ENCODE measurements around the gene OTUB2. TPM values are rescaled to one million over a fixed set of nuclear protein-coding genes. Genes with fewer than 3 reads are reported as not detected.
A peak's percentile ranks its signal among the peaks of the same experiment; 100 is the strongest.

OTUB2 gene
- 1 to 10 TPM in 4 of 6 donors, under 1 TPM in 2; 0.22 to 1.8 (median 1.1) TPM for total RNA-seq

DNA sequence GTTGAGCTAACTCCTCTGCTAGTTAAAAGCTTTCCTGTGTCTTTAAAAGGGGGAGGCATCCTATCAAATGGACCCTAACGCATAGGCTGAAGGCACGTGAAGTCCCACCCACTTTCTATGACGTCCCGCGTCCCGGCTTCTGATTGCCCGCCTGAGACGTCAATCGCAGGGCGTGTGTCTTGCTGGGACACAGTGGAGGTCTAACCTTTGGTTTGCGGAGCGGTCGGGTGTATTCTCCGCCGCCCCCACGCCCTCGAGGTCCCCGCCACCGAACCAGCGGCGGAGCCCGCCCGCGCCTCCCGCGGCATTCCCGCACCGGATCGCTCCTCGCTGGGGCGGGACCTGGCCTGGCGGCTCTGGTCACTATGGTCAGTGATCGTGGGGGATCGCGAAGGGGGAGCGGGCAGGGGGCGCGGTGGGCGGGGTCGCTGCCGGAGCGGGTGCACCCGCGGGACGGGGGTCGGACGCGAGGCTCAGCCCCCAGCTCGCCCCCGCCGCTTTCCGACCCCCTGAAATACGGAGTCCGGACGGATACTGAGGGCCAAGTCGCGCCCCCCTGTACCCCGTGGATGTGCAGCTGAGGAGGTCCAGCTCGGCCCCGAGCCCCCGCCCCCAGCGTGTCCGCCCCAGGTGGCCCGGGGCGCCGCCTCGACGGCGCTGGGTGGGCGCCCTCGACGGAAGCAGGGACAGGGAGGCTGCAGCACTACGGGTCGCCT, at the start of gene OTUB2:
Gene OTUB2 (plus strand): TSS at position 168 of the 716 bp plus-strand sequence. CDS start 198 bp downstream, at position 366.
- H3K27ac ChIP-seq = peak within 1 kb of the TSS in 2 of 4 donors; percentile 6 to 77
- H3K27me3 ChIP-seq = no peaks in the 10 kb centered on the region
- 0 to 1% methylated on average over 12 to 56 of the region's 74 CpGs for WGBS, 2 donors
- DNase-seq = peak; percentile 96 to 97
- TF ChIP-seq POLR2A (IDR thresholded peaks at IDR 0.05) (peak in 1 of 4 donors; percentile 14), POLR2AphosphoS5 (IDR thresholded peaks at IDR 0.05) (no peak)
- peak; percentile 96 to 98 for ATAC-seq (ENCODE audit: low FRiP score in 2 of 2)
- peak within 1 kb of the TSS; percentile 69 to 95 (median 76) for H3K4me3 ChIP-seq
- H3K4me1 ChIP-seq = peaks cover 7 to 27% (median 17%) of the 10 kb centered on the region in 4 donors
- H3K36me3 ChIP-seq = no peaks in the 10 kb centered on the region
- no peaks in the 10 kb centered on the region for H3K9me3 ChIP-seq

DNA sequence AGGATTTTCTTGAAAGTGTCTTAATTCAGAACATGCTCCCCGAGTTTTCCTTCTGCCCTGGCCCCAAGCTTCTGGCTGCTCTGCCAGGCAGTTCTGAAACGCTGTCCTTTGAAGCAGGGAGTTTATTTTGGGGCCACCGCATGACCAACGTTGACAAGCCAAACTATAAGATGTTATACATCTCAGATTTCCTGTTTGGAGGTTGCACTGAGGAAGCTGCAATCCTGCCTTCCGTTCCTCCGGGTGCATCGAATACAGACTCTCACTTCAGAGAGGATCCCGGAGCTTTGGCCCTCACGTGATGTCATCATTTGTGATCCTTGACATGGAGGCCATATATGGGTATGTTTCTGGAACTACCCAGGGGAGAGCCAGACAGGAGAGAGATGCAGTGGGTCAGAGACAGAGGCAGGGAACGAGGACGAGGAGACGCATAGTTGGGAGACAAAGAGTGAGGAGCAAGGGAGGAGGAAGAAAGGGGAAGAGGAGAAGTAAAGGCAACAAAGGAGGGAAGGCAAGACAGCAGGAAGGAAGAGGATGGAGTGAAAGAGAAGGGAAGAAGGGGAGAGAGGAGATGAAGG, 49.6 kb upstream of the OTUB2 start, which contains the start of gene ASB2:
Gene ASB2 (minus strand): TSS at position 94 of the 581 bp plus-strand sequence. CDS start 12,031 bp downstream, outside the sequence.
- H3K9me3 ChIP-seq = no peaks in the 10 kb centered on the region
- no peak within 1 kb of the TSS for H3K27ac ChIP-seq
- no peaks in the 10 kb centered on the region for H3K4me1 ChIP-seq
- 25 to 31% methylated on average over 12 of the region's 12 CpGs for WGBS, 2 donors
- ATAC-seq (ENCODE audit: low FRiP score in 2 of 2) (no peak), DNase-seq (no peak)
- peak within 1 kb of the TSS in 2 of 4 donors; percentile 3 to 9 for H3K4me3 ChIP-seq
- H3K27me3 ChIP-seq = no peaks in the 10 kb centered on the region
- no peak for TF ChIP-seq POLR2AphosphoS5 (IDR thresholded peaks at IDR 0.05)
- no peak for TF ChIP-seq POLR2A (IDR thresholded peaks at IDR 0.05)
- TF ChIP-seq, protein P1, sequence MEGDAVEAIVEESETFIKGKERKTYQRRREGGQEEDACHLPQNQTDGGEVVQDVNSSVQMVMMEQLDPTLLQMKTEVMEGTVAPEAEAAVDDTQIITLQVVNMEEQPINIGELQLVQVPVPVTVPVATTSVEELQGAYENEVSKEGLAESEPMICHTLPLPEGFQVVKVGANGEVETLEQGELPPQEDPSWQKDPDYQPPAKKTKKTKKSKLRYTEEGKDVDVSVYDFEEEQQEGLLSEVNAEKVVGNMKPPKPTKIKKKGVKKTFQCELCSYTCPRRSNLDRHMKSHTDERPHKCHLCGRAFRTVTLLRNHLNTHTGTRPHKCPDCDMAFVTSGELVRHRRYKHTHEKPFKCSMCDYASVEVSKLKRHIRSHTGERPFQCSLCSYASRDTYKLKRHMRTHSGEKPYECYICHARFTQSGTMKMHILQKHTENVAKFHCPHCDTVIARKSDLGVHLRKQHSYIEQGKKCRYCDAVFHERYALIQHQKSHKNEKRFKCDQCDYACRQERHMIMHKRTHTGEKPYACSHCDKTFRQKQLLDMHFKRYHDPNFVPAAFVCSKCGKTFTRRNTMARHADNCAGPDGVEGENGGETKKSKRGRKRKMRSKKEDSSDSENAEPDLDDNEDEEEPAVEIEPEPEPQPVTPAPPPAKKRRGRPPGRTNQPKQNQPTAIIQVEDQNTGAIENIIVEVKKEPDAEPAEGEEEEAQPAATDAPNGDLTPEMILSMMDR (IDR thresholded peaks at IDR 0.05) = no peak
- TF ChIP-seq EP300 (IDR thresholded peaks at IDR 0.05) = no peak
- no peaks in the 10 kb centered on the region for H3K36me3 ChIP-seq

DNA sequence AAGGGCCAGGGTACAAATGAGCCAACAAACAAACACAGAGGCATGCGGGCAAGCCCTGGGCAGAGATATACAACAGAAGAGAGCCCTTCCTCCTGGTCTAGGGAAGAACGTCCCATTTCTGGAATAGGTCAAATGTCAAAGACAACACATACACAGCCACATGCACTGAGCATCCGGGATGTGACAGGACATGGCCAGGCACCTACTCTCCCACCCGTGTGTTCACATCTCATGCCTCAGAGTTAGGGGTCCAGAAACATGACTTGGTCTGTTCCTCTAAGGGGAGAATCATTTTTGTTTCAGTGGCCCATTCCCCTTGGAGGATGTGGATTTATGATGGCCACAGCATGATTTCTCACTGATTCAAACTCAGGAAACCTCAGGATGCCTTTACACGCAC, 49.0 kb upstream of the OTUB2 start:
- ATAC-seq (ENCODE audit: low FRiP score in 2 of 2) = no peak
- Histone ChIP-seq H3K27ac (no peak overlapping the region), H3K27me3 (no peaks in the 10 kb centered on the region)

DNA sequence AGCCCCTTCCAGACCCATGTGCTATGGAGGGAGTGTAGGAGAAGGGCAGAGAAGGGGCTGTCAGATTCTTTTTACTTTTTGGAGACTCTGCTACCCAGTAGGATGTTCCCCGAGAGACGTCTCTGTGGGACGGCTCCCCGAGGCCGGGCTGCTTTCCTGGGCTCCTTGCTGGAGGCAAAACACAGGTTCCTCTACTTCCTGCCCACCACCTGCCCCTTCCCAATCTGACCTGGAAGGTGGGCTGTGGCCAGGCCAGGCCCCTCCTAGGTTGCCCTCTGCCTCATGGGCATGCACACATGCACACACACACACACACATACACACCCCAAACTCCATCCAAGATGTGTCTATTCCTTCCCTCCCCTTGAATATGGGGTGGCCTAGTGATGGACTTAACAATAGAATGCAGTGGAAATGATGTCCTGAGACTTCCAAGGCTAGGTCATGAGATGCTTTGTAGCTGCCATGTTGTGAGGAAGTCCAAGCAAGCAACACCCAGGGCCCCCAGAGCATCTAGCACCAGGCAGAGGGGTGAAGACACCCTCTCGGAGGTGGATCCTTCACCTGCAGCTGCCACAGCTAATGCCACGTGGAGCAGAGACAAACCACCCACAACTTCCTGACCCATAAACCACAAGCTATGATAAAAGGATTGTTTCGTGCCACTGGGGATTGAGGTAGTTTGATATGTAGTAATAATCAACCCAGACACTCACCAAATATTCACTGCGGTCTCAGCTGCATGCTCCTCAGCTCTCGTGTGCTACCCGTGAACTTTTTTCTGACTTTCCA, 48.2 kb upstream of the OTUB2 start:
- Histone ChIP-seq H3K4me1 (no peaks in the 10 kb centered on the region), H3K36me3 (no peaks in the 10 kb centered on the region), H3K27me3 (no peaks in the 10 kb centered on the region), H3K4me3 (no peak overlapping the region), H3K9me3 (no peaks in the 10 kb centered on the region), H3K27ac (no peak overlapping the region)
- DNase-seq = no peak
- WGBS, 2 donors = 75 to 83% methylated on average over 10 to 11 of the region's 11 CpGs
- ATAC-seq (ENCODE audit: low FRiP score in 2 of 2) = no peak
- TF ChIP-seq, protein P1 (IDR thresholded peaks at IDR 0.05) = no peak
- TF ChIP-seq EP300 (IDR thresholded peaks at IDR 0.05) (no peak), POLR2AphosphoS5 (IDR thresholded peaks at IDR 0.05) (no peak), POLR2A (IDR thresholded peaks at IDR 0.05) (no peak)

More for the DNA sequence above, 49.0 kb upstream of the OTUB2 start:
- Histone ChIP-seq H3K4me1 (no peaks in the 10 kb centered on the region), H3K36me3 (no peaks in the 10 kb centered on the region), H3K9me3 (no peaks in the 10 kb centered on the region), H3K4me3 (no peak overlapping the region)
- 72 to 73% methylated on average over 5 of the region's 5 CpGs for WGBS, 2 donors
- DNase-seq = no peak
- TF ChIP-seq EP300 (IDR thresholded peaks at IDR 0.05) (no peak), POLR2AphosphoS5 (IDR thresholded peaks at IDR 0.05) (no peak), POLR2A (IDR thresholded peaks at IDR 0.05) (no peak)
- TF ChIP-seq, protein P1 (IDR thresholded peaks at IDR 0.05) = no peak

DNA sequence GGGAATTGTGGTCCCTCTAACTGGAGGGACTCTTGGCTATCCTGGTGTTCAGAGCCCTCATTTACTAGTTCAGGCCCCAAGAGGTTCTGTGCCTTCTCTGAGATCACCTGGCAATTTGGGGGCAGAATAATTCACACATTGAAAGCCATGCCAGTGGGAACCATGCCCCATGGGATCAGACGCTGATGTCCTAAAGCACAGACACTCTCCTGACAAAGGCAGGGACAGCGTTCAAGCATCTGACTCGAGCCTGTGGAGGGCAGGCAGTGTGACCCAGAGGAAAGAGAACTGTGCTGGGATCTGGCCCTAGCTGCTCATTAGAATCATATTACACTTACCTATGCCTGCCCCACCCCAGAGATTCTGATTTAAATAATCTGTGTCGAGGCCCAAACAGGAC, 47.4 kb upstream of the OTUB2 start:
- Histone ChIP-seq H3K4me1 (no peaks in the 10 kb centered on the region), H3K36me3 (no peaks in the 10 kb centered on the region), H3K27ac (no peak overlapping the region), H3K27me3 (no peaks in the 10 kb centered on the region), H3K4me3 (no peak overlapping the region), H3K9me3 (no peaks in the 10 kb centered on the region)
- DNase-seq = no peak
- WGBS, 2 donors = 80 to 82% methylated on average over 4 of the region's 4 CpGs
- TF ChIP-seq, protein P1 (IDR thresholded peaks at IDR 0.05) = no peak
- no peak for TF ChIP-seq POLR2A (IDR thresholded peaks at IDR 0.05)
- TF ChIP-seq EP300 (IDR thresholded peaks at IDR 0.05) = no peak
- TF ChIP-seq POLR2AphosphoS5 (IDR thresholded peaks at IDR 0.05) = no peak
- ATAC-seq (ENCODE audit: low FRiP score in 2 of 2) = no peak
